Stimulated activated CD4-positive, alpha-beta T cell treated with anti-CD3 and anti-CD28 coated beads, Interleukin-4, amount 100 ng/mL, for 48 hours (primary cell): Measurements from ENCODE around the gene PKNOX2.
A peak's percentile ranks its signal among the peaks of the same experiment; 100 is the strongest.

Experiments used
- DNase-seq, 2 donors: peaks; one replicate each; pipeline ENCODE4 v3.0.0-alpha.2; 2020; ENCODE audit warnings: low read depth in 2 of 2

PKNOX2 gene

GRCh38 chr11:125410091-125410490, 245.5 kb downstream of the PKNOX2 start:
- no peak for DNase-seq

GRCh38 chr11:125412177-125412496, 247.6 kb downstream of the PKNOX2 start:
- DNase-seq: no peak

GRCh38 chr11:125412509-125412908, 248.0 kb downstream of the PKNOX2 start:
- DNase-seq: no peak

- DNase-seq: no peak
These were observed 248.7 kb downstream of the PKNOX2 start for GRCh38 chr11:125413226-125413625.

GRCh38 chr11:125414121-125414520, 249.6 kb downstream of the PKNOX2 start:
- no peak for DNase-seq

GRCh38 chr11:125416981-125417935, 252.7 kb downstream of the PKNOX2 start:
- DNase-seq: no peak

- DNase-seq: no peak
These were observed 253.8 kb downstream of the PKNOX2 start for GRCh38 chr11:125418396-125418795.

GRCh38 chr11:125422681-125423080, 258.1 kb downstream of the PKNOX2 start:
- DNase-seq: no peak

GRCh38 chr11:125423247-125423849, 258.8 kb downstream of the PKNOX2 start:
- DNase-seq: no peak

- DNase-seq: no peak
These were observed 261.1 kb downstream of the PKNOX2 start for GRCh38 chr11:125425601-125426000.

GRCh38 chr11:125426818-125427528, 262.4 kb downstream of the PKNOX2 start:
- DNase-seq: no peak

GRCh38 chr11:125428486-125429173, 264.1 kb downstream of the PKNOX2 start:
- DNase-seq: no peak

GRCh38 chr11:125429174-125429707, 264.7 kb downstream of the PKNOX2 start:
- DNase-seq: peak; percentile 30 to 42

- no peak for DNase-seq
These were observed 265.5 kb downstream of the PKNOX2 start for GRCh38 chr11:125429807-125430678.

GRCh38 chr11:125431009-125431408, 266.5 kb downstream of the PKNOX2 start:
- DNase-seq: no peak

- DNase-seq: no peak
These were observed 266.9 kb downstream of the PKNOX2 start for GRCh38 chr11:125431481-125431880.

- DNase-seq: no peak
These were observed 269.0 kb downstream of the PKNOX2 start for GRCh38 chr11:125433454-125434121.

- no peak for DNase-seq
These were observed 271.1 kb downstream of the PKNOX2 start for GRCh38 chr11:125435461-125436238.

- DNase-seq: no peak
These were observed 277.3 kb downstream of the PKNOX2 start for GRCh38 chr11:125441648-125442410.
